ENCODE data around the gene SVIL.
A peak's percentile ranks its signal among the peaks of the same experiment; 100 is the strongest.

Gene SVIL

DNA sequence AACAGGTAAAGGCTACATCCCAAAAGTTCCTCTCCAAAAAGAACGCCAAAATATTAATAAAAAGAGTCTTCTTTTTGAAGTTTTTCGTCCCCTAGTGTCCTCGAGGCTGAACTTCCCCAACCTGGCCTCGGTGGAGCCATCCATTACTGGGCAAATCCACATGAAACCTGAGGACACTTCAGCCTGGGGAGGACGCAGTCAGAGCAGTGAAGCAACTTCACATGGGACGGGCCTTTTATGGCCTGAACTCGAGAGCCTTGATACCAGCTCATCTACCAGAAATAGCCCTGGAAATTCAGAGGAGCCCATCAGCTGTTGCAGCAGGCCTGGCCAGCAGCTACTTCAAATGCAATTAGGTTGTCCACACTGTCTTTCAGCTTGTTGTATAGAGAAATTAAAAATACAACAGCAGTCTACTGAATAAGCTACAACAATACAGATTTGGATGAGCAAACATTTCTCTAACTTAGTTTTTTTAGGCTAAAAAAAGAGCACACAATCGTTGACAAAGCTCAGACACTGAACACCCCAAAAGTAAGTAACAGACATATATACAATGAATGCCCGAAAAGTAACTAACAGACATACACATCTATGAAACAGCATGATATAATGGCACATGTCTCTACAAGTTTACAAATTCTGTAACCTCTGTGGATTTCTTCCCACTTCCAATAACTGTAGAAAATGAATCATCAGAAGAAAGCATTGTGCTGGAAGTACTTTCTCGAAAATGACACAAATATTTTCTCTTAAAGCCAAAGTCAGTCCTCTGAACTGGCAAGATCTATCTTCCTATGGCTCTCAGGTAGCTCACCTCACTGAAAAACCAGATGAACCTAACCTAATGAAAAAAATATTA is at the start of gene SVIL:
Gene SVIL, minus strand, starts transcription at position 208 of the 862 bp plus-strand sequence. CDS start 79,913 bp downstream, outside the sequence.
- DNase-seq: no peak

DNA sequence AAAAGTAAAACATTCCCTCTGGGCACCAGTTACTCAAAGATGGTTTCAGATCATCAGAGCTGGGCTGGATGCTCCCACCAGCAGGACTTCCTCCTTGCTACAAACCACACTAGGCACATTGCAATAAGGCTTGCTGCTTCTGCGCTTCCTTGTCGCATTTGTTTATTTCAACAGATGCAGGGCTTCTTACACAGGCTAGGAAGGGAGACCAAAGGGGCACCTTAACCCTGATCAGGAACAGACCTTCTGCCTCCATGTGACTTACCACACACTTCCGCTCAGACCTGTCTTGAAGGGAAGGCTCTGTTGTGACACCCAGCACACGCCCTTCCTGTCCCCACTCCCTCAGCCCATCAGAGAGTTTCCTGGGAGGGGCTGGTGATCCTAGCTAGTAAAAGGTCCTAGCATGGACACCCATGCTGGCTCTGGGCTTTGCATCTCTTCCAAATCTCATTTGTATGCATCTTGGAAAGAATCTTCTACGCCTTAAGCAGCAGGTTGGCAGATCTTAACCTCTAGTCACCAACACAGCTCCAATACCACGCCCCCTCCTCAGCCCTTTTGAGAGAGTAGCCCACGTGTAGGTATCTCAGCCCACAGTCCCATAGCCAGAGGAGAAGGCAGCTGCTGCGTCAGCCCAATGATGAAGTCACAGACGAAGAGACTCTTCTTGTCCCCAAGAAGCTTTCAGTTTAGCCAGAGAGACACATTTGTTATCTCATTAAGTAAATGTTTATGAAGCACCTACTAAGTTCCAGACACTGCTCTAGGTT is 47.1 kb upstream of the SVIL start:
- DNase-seq: peak; percentile 69

DNA sequence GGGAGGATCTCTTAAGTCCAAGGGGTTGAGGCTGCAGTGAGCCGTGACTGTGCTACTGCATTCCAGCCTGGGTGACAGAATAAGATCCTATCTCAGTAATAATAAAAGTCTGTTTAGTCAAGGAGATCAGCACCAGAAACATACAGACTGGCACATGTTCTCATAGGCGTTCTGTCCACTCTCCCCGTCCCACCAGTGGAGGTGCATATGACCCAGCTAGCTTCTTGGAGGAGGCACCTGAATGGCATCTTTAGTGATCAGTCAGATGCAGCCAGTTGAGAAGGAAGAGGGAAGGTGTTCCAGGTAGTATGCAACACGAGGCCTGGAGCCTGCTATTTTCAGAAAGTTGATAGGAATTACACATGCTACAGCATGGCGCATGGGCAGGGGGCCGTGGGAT is 45.3 kb upstream of the SVIL start:
- no peak for DNase-seq

DNA sequence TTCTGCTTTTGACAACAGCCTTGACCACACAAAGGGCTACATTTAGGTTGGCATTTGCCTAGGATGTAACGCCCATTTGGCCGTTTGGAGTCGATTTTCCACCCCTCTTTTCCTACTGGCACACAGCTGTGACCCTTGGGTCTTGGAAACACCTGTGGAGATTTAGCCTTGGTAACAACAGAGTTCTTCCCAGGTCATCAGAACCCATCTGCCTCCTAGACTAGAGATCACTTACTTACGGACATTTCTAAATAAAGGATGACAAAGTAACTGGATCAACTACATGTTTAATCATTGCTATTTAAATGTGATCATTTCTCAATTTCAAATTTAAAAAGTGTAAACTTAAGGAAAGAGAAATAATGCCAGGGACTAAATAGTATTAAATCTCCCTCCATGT is 42.0 kb upstream of the SVIL start:
- no peak for DNase-seq

- no peak for DNase-seq
Observed at GRCh38 chr10:29675984-29676383, 41.2 kb upstream of the SVIL start.

- DNase-seq: no peak
Observed at GRCh38 chr10:29671968-29672367, 37.2 kb upstream of the SVIL start.

- no peak for DNase-seq
Observed at GRCh38 chr10:29671228-29671780, 36.5 kb upstream of the SVIL start.

GRCh38 chr10:29670761-29671160 is 36.0 kb upstream of the SVIL start:
- DNase-seq: no peak

GRCh38 chr10:29669149-29669548 is 34.4 kb upstream of the SVIL start:
- DNase-seq: no peak

- no peak for DNase-seq
Observed at GRCh38 chr10:29668628-29669027, 33.9 kb upstream of the SVIL start.

GRCh38 chr10:29667191-29667590 is 32.4 kb upstream of the SVIL start:
- DNase-seq: no peak

DNA sequence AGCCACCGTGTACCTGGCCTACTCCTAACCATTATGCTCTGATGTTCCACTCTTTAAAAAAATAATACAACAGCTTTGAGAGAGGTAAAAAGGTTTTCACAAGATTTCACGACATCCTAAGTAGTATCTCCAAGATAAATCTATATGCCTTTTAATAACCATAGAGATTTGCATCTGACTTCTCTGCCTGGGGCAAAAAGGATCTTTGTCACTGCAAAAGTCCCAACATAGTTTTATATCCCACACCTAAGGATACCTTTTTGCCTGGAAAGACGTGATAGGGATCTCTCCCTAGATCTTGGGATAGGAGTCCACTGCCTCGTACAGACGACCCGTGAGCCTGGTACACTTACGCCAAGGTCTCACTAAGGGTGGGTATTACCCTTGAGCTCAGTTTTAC is 31.4 kb upstream of the SVIL start:
- DNase-seq: no peak

- DNase-seq: no peak
Observed at GRCh38 chr10:29663718-29664117, 28.9 kb upstream of the SVIL start.

GRCh38 chr10:29658984-29659965 is 24.5 kb upstream of the SVIL start:
- DNase-seq: peak; percentile 93

GRCh38 chr10:29657719-29658274 is 23.0 kb upstream of the SVIL start:
- DNase-seq: peak; percentile 20

DNA sequence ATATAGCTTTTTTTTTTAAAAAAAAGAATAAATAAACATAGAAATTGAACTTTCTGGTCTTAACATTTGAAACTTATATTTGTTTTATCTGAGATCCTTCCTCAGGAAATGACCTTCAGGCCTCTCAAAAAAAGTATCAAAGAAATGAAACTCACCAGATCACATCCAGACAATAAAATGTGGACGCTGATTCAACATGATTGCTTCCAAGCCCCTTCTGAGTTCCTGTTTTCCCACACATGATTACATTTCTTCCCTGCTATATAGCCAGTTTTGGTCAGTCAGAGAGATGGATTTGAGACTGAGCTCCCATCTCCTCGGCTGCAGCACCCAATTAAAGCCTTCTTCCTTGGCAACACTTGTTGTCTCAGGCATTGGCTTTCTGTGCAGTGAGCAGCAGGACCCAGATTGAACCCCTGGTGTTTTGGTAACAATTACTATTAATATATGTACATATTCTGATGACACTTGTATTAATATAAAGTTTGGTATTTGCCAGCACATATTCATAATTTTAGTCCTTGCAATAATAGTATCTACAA is 21.8 kb upstream of the SVIL start:
- DNase-seq: no peak

DNA sequence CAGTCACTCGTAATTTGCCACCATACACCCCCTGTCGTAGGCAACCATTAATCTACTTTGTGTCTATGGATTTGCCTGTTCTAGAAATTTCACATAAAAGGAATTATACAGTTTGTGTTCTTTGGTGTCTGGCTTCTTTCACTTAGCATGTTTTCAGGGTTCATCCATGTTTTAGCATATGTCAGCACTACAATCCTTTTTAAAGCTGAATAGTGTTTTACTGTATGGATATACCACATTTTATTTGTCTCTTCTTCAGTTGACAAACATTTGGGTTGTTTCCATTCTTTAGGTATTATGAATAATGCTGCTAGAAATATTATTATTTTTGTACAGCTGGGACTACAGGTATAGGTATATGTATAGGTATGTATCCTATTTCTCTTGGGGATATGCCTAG is 17.4 kb upstream of the SVIL start:
- no peak for DNase-seq

DNA sequence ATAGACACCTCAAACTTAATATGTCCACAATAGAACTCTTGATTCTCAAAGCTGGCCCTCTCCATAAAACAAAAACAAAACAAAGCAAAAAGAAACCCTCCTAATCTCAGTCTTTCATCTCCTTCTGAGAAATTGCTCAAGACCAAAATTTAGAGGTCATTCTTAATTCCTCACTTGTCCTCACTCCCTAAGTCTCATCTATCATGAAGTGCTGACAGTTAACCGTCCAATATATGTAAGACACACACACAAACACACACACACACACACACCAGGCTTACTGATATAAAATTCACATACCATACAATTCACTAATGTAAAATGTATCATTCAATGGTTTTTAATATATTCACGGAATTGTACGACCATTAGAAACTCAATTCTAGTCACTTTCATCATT is 17.0 kb upstream of the SVIL start:
- DNase-seq: no peak

- DNase-seq: no peak
Observed at GRCh38 chr10:29650552-29650944, 15.8 kb upstream of the SVIL start.

DNA sequence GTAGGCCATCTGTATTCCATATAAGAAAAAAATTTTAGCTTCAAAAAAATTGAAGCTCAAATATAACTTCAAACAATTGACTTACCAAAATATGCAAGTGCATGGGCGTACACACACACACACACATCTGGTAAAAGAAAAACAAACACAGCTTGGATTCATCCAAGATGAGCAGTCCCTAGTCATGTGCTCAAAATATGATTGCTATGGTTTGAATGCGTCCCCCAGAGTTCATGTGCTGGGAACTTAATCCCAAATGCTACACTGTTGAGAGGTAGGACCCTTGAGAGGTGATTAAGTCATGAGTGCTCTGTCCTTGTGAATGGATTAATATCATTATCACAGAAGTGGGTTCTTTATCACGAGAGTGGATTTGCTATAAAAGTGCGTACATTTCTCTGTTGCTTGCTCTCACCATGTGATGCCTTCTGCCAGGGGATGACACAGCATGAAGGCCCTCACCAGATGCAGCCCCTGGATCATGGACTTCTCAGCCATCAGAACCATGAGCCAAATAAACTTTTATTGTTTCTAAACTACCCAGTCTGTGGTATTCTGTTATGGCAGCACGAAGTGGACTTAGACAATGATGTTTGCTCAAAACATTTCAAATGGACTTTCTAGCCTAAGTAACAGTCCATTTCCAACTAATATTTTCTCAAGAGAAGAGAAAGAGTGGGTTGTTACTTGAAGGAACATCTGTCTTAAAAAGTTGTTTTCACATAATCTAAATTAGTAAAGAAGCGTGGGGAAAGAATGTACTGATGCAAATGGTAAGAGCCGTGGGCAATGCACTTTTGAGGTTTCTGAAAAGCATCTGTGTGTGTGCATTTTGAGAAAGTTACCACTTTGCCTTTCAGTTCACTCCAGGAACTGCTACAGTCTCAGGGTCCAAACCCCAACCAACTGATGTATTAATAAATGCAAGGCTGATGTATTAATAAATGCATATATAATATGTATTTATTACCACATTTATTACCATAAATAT is 15.1 kb upstream of the SVIL start:
- no peak for DNase-seq

DNA sequence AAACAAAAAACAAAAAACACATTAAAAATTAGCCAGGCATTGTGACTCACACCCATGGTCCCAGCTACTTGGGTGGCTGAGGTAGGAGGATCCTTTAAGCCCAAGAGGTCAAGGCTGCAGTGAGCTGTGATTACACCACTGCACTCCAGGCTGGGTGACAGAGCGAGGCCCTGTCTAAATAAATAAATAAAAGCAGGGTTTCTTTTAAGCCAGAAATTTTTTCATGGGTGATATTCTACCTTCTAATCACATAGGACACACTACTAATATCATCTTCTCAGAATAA is 14.2 kb upstream of the SVIL start:
- no peak for DNase-seq

Data from activated CD4-positive, alpha-beta T cell treated with anti-CD3 and anti-CD28 coated beads, Interleukin-10, Interleukin-2, amounts not matched to agents 100 ng/mL and 50 ng/mL, durations not matched to agents 16 hours and 8 hours (primary cell).